ENCODE measurements around the gene ASPA.
A peak's percentile ranks its signal among the peaks of the same experiment; 100 is the strongest.

GRCh38 chr17:3551189-3551588, 75.4 kb downstream of the ASPA start:
- TF ChIP-seq CTCF (IDR thresholded peaks at IDR 0.05; ENCODE audit: low read length) (0 out of 2 replicates have a peak, but pooled peaks have one; percentile 3), EZH2 (optimal IDR thresholded peaks at IDR 0.05; ENCODE audit: low read depth, low read length) (no peak), EZH2phosphoT487 (IDR thresholded peaks at IDR 0.05; ENCODE audit: low read length) (no peak)
